Stimulated activated CD4-positive, alpha-beta T cell treated with anti-CD3 and anti-CD28 coated beads, Interleukin-4, amount 100 ng/mL, for 24 hours (primary cell): ENCODE measurements around the gene PTDSS2.
"Not testable (repeated sequence)": the region's sequence is repeated elsewhere in the genome, so short reads cannot be mapped to it uniquely, and the experiment has no call there.

Experiments
- DNase-seq: peaks from one replicate; pipeline ENCODE4 v3.0.0-alpha.2; 2020

PTDSS2 gene

DNA sequence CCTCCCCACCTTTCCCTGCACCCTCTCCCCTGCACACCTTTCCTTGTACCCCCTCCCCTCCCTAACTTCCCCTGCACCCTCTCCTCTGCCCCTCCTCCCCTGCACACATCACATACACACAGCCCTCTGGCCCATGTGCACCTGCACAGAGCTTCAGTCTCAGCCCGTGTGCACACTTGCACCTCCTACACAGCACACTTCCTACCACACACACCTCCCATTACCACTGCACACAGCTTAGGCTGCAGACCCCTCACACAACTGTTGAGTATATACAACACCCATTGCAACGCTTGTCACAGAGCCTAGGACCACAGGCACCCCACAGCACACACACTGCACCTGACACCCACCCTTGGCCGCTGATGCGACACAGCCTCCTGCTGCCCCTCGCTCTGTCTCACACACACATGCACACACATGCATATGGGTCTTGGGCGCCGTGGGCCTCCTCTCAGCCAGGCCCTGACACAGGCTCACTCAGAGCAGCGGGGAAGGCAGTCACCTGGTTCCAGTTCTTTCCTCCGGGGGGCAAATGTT, 35.7 kb upstream of the PTDSS2 start:
- no peak for DNase-seq

DNA sequence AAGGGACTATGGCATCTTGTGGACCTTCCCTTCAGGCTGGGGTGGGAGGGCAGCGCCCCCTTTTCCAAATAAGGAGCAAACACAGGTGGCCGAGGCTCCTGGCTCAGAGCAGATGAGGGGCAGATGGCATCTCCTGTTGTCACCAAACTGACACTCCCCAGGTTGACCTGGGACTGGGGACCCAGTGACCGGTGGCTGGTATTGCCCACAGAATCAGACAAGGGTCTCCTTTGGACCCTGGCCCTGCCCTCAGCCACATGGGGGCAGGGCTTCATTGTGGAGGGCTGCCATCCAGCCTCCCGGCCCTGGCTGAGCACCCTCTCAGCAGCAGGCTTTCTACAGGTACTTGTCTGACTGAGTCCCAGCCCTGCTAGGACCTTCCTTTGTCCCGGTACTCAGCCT, 34.4 kb upstream of the PTDSS2 start:
- no peak for DNase-seq

DNA sequence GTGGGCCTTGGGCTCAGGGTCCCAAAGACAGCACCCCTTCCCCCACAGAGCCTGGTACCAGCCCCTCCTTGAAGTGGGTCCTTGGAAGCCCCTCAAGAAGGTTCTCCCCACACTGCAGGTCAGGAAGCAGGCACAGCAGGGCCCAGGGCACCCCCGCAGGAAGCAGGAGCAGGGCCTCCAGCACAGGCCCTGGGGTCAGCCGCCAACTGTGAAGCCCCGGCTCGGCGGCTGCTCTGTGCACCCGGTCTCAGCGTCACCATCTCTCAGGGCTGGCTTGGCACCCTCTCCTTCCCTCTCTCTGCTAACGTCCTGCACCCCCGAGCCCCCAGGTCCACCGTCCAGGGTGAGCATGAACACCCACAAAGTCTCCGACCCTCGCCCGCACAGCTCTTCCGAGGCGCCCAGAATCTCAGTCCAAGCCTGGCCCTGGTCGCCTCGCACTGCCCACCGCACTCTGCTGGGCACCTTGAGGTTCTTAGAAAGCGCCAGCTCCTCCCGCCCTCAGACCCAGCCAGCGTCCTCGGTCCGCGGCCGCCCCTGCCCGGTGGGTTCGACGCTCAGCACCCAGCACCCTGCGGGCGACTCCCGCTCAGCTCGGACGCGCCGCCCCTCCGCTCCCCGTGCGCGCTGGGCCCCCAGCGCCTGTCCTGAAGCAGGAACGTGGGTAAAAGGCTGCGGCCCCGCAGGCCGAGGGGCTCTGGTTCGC, 33.9 kb upstream of the PTDSS2 start:
- DNase-seq: no peak

DNA sequence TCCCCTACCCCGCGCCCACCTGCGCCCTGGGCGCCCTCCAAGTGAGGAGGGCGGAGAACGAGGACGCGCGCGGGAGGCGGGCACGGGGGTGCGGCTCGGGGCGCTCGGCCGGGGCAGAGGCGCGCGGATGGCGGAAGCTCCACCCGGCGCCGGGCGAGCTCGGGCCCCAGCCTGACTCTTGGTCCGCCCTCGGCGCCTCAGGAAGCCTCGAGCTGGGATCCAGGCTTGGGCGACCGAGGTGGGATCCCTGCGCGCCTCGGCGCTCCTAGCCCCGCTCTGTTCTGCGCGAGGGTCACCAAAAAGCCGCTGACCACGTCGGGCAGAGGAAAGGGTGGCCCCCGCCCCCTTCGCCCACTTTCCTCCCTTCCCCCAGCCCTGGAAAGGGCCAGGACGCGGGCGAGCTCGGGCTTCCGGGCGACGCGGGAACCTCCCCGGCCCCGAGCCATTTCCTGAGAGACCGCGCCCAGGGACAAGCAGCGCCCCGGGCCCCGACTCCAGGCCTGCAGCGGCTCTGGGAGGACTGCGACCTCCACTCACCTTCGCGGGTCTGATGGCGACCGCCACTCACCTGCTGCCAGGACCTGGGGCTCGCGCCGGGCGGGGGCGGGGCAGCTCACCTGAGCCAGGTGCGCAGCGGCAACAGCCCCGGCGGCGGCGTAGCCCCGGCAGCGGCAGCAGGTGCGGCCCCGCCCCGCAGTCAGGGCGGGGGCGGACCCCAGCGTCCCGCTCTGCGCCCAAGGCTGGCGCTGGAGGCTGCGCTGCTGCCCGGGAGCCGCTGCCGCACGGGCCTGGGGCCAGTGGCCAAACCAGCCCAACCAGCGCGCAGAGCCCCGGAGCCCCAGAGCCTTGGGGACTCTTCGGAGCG, 33.1 kb upstream of the PTDSS2 start:
- no peak for DNase-seq

DNA sequence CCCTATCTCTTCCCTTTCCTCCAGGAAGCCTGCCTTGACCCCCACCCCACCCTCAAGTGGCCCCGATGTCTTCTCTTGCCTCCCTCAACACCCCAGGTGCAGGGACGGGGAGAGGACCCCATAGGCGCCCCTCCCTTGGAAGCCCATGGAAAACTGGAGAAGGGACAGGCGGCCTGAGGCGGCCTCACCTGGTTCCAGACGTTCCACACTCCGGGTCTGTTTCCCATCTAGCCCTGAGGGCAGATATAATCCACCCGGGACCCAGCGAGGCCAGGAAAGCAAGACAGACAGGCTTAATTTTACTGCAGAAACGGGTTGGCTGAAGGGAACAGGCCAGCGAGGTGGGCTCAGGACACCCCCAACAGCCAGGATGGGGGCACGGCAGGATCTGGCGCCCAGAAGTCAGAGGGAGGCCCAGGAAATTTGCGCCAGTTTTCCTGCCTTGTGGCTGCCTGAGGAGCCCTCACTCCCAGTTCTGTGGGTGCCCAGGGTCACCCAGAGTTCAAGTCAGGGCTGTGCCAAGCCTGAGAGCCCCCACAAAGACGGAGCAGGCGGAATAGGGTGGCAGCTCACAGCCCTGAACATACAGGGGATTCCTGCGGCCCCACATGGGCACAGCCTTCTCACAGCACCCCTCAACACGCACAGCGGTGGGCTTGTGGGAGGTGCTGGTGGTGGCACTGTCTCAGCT, 32.3 kb upstream of the PTDSS2 start:
- no peak for DNase-seq

DNA sequence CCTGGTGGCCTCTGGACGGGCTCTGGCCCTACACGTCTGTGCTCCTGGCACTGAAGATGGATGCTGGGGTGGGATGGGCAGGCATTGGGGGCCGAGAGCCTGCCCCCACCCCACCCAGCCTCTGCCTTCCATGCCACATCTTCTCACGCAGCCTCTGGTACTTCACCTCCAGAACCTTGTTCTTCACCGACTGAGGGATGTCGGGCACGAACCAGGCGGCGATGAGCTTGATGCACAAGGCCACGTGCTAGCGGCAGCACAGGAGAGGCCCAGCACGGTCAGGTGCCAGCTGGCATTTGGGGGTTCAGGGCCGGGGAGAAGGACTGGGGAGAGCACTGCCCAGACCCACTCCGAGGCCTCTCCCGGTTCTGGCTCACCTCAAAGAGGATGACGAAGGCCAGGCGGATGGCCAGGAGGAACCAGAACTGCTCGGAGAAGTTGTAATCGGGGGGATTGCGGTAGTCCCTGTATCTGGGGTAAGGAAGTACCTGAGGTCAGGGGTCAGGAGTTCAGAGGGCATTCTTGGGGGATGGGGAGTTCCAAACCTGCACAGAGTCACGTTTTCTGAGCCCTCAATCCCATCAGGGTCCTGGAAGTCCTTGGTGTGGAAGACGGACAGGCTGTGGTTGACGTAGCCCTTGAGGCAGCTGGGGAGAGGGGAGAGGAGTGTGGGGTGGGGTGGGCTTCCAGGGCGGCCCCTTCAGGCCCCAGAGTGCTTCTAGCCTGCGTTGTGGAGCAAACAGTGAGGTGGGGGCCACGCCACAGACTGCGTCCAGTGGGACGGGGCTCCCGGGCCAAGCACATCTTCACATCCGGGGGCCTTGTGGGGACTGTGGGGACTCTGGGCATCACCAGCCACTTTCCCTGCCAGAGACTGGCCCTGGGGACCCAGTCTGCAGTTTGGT, 31.5 kb upstream of the PTDSS2 start:
- DNase-seq: no peak

DNA sequence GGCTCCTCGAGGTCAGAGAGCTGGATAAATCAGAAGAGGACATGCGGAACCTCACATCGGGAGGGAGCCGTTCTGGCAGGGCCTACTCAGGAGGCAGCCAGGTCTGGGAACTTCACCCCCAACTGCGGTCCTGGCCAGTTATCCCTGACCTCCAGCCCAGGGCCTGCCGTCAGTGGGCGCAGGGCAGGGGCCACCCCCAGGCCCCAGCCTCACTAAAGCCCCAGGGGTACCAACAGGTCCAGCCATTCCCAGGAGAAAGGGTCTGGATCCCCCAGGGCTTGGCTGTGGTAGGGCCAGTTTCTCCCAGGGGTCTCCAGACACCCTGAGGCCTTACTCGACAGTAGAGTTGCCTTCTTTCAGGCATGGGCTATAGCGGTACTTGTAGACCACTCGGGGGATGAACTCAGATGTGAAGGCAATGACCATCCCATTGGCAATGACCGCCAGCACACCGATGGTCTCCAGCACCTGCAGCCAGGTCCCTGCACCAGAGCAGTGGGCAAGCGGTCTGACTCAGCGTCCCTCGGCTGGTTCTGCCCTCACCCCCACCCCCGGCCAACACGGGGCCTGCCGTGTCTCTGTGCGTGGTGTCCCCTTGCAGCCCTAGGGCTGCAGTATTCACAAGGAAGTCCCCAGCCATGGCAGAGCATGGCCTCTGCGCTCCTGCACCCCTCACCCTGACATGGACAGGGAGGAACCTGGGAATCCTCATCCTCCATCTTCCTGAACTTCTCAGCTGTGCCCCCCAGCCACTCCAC, 30.7 kb upstream of the PTDSS2 start:
- no peak for DNase-seq

DNA sequence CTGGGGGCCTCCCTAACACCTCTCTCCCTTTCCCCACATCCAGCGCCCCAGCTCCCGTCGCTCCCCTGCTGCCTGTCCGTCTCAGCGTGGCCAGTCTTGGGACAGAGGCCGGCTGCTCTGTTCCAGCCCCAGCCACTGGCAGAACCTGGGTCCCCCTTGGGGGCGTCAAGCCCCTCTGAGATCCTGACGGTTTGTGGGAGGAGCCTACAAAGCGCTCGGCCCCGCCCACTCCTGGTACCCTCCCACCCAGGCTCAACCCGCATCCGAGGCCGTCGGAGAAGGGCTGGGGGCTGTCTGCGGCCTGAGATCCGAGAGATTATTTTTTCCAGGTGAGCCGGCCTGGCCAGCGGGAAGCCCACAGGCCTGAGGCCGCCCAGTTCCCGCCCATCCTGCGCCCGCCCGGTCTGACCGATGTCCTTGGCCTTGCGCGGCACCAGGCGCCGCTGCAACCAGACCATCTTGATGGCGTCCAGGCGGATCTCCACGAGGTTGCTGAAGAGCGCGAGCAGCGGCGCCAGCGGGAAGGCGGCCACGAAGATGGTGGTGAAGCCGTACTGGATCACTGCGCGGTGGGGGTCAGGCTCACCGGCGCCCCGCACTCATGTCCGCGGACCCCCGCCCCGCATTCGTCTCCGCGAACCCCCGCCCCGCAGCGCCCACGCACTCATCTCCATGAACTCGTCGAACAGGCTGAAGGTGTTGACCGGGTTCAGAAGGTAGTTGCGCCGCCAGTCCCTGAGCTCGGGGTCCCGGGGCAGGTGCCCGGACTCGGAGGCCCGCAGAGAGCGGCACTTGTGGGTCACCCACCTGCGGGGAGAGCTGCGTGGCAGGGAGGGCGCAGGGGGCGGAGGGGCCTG, 29.8 kb upstream of the PTDSS2 start:
- peak; percentile 3 for DNase-seq

DNA sequence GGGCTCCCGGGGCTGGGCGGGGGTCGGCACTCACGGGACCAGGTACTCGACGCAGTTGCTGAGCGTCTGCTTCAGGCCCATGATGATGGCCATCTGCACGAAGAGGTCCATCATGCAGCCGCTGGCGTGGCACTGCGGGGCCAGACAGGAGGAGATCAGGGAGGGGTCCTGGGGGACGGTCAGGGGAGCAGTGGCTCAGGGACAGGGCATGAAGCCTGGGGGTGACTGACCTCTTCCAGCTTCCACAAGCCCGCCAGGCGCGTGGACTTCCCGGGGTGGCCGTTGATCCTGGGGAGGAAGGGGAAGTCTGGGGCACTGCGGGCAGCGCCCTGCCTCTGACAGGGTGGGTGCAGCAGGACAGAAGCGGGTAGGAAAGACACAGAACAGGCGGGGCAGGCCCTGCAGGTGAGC, 29.2 kb upstream of the PTDSS2 start:
- peak; percentile 2 for DNase-seq

DNA sequence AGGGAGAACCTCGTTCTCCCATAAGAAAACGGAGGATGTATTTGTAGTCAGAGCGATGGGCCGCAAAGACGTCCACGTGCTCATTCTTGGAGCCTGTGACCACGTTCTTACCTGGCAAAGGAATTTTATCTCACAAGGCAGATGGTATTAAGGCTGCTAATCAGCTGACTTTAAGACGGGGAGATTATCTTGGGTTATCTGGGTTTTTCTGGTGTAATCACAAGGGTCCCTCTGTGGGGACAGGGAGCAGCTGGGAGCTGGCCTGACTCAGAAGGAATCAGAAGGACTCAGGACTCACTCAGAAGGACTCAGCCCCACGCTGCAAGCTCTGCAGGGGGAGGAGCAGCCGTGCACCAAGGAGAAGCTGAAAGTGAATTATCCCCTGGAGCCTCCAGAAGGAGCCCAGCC, 27.8 kb upstream of the PTDSS2 start:
- DNase-seq: peak; percentile 1

DNA sequence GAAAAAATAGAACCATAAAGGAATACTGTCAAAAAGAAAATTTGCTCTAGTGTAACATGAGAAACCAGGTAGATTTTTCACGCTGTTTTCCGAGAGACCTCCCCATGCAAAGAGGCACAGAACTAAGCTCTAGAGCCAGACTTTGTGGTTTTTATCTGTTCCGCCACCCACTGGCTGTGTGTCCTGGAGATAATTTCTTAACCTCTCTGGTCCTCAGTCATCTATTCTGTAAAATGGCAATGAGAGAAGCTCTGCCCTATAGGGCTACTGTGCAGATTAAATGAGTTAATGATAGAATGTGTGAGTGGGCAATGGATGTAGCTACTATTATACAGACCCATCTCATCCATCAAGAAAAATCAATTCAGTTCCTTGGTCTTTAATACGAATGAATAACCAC, 25.8 kb upstream of the PTDSS2 start:
- no peak for DNase-seq

DNA sequence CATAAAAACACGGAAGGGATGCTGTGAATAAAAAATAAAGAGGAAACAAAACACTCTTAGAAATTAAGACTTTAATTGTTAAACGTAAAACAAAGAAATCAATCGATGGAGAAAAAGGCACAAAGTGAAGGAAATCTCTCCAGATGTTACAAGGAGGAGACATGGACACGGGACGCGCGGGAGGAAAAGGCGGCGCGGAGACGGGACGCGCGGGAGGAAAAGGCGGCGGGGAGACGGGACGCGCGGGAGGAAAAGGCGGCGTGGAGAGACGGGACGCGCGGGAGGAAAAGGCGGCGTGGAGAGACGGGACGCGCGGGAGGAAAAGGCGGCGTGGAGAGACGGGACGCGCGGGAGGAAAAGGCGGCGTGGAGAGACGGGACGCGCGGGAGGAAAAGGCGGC, 25.3 kb upstream of the PTDSS2 start:
- DNase-seq: not testable (repeated sequence)

DNA sequence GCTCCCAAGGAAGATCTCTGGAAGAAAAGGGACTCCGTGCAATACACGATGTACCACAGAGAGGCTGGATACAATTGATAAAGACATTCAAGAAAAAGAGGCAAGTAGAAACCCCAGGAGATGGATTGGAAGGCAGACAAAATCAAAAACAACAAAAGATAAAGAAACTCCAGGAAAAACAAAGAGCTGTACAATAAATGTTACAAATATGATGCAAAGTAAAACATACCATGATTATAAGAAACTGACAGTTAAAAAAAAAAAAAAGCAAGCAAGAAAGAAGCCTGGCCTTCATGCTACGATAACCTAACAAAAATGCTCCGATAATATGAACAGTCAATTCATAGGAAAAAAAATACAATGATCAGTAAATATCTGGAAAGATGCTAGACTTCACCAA, 24.8 kb upstream of the PTDSS2 start:
- no peak for DNase-seq

DNA sequence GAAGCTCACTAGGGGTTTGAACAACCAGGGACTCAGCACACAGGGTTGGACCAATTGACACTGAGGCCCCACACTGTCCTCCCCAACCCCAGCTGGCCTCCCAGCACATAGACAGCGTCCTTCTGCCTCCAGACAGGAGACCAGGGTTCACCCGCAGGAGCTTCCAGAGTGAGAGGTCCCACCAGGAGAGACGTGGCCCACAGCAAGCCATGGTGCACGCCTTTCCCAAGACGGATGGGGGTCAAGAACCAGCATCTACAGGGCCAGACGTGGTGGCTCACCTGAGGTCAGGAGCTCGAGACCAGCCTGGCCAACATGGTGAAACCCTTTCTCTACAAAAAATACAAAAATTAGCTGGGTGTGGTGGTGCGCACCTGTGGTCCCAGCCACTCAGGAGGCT, 23.2 kb upstream of the PTDSS2 start:
- DNase-seq: no peak

DNA sequence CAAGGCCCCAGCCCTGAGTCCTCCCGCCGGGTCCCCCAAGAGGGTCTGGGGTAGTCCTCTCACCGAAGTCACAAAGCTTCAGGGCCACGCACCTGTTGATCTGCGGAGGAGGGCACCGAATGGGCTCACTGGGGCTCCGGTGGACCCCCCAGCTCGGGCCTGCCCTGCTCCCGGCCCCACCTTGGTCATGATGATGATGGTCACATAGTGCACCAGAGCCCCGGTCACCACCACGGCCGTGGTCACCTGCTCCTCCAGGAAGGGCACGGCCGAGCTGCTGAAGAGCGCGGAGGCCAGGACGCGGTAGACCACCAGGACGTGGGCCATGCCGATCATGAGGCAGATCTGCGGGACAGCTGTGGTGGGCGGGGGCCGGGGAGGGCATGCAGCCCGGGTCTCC, 21.8 kb upstream of the PTDSS2 start:
- no peak for DNase-seq

DNA sequence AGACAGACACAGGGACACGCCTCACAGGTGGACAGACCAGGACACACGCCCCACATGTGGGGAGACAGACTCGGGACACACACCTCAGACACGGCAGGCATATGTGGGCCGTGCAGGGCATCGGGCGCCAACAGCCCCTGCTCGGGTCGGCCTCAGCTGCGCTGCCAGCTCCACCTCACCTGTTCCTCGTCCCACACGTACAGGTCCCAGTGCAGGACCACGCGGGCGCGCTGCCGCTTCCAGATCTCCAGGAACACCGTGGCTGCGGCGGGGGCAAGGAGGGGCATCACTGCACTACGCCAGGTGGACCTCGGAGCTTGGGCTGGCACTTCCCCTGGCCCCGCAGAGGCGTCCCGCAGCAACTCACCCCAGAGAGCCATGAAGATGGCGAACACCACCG, 20.7 kb upstream of the PTDSS2 start:
- no peak for DNase-seq

DNA sequence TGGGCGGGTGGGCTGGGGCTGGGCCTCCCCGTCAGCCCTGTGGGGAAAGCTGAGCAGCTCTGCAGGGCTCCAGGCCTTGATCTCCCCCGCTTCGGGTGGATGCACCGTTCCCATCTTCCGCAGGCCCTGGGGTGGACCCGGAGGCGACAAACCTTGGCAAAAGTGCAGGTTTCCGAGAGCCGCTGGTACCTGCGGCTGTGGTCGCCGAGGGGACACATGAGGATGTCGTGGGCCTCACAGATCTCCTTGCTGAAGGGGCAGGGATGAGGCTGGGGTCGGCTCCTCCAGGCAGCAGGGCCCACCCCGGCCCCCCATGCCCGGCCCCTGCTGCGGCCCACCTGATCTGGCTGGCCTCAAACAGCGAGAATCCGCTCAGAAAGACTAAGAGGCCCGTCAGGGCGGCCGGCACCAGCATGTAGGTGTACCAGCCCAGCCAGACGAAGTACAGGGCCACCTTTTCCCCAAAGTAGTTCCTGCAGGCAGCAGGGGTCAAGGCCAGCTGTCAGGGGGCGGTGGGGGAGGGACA, 20.1 kb upstream of the PTDSS2 start:
- DNase-seq: no peak

DNA sequence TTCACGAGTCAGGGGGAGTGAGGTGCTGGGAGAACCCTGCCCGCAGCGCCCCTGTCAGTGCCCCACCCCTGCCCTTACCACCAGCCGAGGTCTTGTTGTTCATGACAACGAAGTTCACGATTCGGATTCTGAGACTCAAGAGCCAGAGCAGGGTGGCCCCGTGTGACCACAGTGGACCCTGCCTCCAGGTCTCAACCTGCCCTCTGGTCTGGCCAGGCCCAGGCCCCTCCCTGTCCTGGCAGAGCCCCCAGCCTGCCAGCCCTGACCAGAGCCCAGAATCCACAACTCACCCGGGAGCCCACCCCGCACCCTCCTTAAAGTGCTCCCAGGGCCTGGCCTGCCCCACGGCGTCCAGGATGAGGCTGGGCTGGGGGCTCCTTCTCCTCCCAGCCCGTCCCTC, 18.2 kb upstream of the PTDSS2 start:
- DNase-seq: no peak

DNA sequence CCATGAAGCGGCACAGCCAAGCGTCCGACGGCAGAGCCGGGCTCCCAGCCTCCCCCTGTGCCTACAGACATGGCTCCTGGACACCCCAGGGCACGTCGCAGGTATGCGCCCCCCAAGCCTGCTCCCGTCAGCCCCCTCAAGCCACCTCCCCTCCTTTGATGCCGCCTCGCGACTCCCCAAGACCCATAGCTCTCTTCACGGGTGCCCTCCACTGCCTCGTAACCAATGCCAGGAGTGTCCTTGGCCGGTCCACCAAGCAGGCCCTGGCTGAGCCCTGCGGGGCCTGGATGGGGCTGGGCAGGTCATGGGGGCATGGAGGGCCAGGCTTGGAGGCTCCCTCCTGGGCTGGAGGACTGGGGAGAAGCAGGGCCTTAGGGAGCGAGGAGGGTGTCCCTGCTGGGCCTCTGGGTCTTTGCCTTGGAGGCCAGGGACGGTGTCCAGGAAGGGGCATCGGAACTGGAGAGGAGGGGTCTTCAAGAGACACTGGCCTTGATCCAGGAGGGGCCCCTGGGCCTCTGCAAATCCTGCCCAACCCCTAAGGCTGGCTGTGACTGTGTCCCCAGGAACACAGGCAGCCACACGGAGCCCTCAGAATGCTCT, 17.5 kb upstream of the PTDSS2 start:
- DNase-seq: no peak

DNA sequence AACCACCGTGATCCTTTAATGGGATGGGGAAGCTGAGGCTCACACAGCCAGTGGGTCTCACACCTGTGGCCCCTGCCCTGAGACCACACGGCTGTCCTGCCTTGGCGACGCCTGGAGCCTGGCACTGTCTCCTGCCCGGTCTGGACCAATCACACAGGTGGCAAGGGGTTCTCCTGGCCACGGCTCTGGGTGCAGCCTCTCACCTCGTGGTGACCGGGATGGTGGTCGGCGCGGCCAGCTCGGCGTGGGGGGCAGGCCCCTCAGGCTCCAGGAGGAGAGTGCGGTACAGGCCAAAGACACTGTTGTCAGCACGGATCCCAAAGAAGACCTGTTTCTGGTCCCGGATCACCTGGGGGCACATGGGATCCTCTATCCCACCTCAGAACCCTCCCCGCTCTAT, 17.0 kb upstream of the PTDSS2 start:
- no peak for DNase-seq
